Right lobe of liver (tissue), 4 donors: Measurements from ENCODE around the gene AGT.

Experiments used
- CTCF ChIP-seq, 4 donors: fragments of 200-600 bp in 3 of 4; fragments of 450-650 bp in 1 of 4; IDR thresholded peaks; one replicate each; pipeline versions ENCODE4 v1.5.1 to v1.8.0; 2016 to 2022; ENCODE audit warnings: antibody characterized with exemption in 4 of 4, mild to moderate bottlenecking in 2 of 4
- POLR2A ChIP-seq: fragments of 450-650 bp; IDR thresholded peaks from one replicate; pipeline ENCODE4 v1.6.1; 2017; ENCODE audit warnings: antibody characterized with exemption, mild to moderate bottlenecking
- donor health status: DM: no; HTN: no; CAD: no.
- donor health status: DM: no; HTN: no; CAD: no.
- donor health status: DM: no; HTN: yes; CAD: no.

- no peak for TF ChIP-seq CTCF (IDR thresholded peaks at IDR 0.05)
- TF ChIP-seq POLR2A, result no peak
Measured at GRCh38 chr1:230752407-230752806, 38.5 kb upstream of the AGT start.
